ENCODE measurements around the gene ZNF487. TPM values are rescaled to one million over a fixed set of nuclear protein-coding genes. Genes with fewer than 3 reads are reported as not detected.
"Not testable (repeated sequence)": the region's sequence is repeated elsewhere in the genome, so short reads cannot be mapped to it uniquely, and the experiment has no call there.

ZNF487 gene
- total RNA-seq = 1.2 and 1.5 TPM in 2 replicates

DNA sequence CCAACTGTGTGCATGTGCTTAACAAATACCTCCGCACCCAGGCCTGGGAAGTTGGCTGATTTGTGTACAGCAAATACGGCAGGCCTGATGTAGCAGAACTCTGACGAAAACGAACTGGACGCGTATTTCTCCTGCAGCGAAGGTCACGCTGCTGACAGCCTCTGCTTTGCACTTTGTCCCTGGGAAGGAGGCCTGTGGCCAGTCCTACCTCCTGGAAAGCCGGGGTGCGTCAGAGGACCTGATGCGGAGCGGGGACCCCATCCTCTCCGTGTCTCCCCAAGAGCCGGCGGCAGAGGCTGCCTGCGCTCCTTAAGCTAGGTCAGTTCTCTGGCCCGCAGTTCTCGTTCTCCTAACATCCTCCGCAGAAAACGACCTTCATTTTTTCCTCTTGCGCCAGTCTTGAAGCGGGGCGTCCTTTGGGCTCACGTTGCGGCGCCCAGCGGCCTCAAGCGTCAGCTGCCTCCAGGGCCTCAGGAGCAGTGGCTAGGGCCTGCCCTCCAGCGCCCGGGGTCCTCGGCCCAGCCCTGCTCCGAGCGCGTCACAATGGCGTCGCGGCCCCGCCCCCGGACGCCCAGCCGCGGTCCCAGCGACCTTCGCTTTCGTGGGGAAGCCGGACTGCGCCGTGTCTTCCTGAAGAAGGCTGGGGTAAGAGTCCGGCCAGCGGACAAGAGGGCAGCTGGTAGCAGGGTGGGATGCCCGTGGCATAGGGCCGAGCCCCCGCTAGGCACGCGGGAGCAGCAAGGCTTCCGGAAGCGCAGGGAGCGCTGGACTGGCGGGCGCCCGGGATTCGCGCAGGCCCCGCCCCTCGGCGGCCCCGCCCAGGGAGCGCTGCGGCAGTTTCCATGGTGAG, at the start of gene ZNF487:
Gene ZNF487 (plus strand): TSS at position 821 of the 850 bp plus-strand sequence. CDS start 38,703 bp downstream, outside the sequence.
- DNase-seq (ENCODE audit: low read depth in 2 of 2) = peak; percentile 89 to 92

DNA sequence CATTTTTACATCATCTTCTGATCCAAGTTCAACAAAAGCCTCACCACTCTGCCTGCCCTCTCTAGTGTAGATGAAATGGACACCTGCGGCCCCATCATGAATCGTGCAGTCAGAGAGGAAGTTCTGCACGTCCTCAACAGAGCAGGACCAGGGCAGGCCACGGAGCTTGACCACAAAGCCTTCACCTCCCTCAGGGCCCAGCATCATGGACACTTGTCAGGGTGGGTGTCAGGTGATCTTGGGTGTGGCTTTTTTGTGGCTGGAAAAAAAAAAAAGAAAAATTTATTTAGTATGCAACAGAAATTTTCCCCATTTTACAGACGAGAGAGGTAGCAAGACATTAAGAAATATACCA, 49.3 kb upstream of the ZNF487 start:
- no peak for DNase-seq (ENCODE audit: low read depth in 2 of 2)

DNA sequence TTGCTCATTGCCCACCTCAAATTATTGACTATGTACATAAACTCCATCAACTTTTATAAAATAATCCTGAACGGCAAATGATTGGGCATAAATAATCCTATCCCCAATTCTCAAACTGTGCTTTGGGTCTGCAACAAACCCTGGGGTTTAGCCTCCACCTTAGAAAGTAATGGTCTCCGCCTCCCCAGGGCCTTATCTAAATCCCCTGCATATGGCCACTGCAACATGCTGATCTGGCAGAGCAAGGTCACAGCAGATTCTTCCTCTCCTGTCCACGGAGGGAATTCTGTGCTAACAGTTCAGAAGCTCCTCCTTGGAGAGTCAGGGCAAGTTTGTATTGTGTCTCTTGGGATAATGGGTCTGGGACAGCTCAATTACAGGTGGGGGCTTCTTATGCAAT, 47.0 kb upstream of the ZNF487 start:
- no peak for DNase-seq (ENCODE audit: low read depth in 2 of 2)

DNA sequence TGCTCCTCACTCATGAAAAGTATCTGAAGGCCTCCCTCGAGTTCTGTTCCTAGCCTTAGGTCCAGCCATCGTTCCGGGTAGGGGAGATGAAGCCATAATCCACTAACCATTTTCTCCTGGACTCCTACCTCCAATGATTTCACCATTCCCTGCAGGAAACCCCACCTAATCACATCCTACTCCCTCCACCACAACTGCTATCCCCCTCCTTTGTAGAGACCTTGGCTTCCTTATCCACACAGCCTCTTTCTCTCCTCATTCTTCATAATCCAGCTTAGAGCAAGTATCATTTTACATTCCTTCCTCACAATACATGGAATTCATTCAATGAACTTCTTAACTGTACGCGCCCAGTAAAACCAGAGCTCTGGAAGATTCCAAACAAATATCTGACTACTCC, 46.6 kb upstream of the ZNF487 start:
- no peak for DNase-seq (ENCODE audit: low read depth in 2 of 2)

DNA sequence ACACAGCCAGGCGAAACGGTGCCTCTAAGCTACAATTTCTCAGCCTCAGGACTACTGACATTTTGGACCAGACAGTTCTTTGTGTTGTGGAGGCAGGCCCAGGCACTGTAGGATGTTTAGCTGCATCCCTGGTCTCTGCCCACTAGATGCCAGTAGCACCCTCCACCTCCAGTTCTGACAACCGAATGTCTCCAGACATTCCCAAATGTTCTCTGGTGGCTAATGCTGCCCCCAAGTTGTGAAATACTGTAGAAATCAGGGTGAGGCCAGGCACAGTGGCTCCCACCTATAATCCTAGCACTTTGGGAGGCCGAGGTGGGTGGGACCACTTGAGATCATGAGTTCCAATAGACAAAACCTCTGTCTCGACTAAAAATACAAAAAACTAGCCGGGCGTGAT, 46.2 kb upstream of the ZNF487 start:
- DNase-seq (ENCODE audit: low read depth in 2 of 2) = peak; percentile 59 to 61

DNA sequence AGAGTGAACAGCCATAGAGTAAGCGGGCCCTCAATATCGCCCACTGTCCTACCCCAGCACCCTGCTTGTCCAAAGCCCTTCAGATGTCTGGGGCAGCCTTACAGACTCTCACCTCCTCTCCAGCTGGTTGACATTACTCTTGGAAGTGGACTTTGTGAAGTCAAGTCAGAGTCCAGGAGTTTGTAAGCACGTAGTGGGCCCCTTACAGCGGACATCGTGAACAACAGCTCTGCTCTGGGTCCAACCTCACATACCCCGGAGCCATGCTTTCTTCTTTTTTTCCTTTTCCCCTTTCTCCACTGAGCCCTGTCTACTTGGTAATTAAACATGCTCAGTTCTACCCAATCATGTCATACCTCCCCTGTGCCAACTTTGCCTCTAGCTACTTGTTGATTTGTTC, 45.4 kb upstream of the ZNF487 start:
- DNase-seq (ENCODE audit: low read depth in 2 of 2) = no peak

DNA sequence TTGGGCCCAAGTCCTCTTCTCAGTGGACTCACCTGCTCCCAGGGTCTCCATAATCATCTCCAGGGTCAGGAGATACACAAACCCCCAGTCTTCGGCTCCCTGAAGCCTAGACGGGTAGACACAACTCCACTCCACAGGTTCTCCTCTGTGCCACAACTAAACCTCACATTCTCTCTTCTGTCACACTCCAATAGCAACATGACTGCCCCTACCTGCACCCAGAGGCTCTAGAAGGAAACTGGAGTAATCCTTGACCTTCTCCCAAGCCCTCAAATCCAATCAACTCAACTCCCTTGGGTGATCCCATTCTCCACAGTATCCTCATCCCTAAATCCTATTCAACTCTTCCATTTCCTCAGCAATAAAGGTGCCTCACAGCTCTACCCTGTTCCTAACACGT, 44.2 kb upstream of the ZNF487 start:
- DNase-seq (ENCODE audit: low read depth in 2 of 2) = no peak

DNA sequence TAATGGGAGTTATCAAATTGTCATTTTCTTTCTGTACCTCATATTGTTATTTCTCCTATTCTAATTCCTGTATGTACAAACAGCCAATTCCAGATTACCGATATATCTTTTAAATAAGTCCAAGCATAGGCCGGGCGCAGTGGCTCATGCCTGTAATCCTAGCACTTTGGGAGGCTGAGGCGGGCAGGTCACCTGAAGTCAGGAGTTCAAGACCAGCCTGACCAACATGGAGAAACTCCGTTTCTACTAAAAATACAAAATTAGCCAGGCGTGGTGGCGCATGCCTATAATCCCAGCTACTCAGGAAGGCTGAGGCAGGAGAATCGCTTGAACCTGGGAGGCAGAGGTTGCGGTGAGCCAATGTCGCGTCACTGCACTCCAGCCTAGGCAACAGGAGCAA, 43.7 kb upstream of the ZNF487 start:
- DNase-seq (ENCODE audit: low read depth in 2 of 2) = not testable (repeated sequence)

DNA sequence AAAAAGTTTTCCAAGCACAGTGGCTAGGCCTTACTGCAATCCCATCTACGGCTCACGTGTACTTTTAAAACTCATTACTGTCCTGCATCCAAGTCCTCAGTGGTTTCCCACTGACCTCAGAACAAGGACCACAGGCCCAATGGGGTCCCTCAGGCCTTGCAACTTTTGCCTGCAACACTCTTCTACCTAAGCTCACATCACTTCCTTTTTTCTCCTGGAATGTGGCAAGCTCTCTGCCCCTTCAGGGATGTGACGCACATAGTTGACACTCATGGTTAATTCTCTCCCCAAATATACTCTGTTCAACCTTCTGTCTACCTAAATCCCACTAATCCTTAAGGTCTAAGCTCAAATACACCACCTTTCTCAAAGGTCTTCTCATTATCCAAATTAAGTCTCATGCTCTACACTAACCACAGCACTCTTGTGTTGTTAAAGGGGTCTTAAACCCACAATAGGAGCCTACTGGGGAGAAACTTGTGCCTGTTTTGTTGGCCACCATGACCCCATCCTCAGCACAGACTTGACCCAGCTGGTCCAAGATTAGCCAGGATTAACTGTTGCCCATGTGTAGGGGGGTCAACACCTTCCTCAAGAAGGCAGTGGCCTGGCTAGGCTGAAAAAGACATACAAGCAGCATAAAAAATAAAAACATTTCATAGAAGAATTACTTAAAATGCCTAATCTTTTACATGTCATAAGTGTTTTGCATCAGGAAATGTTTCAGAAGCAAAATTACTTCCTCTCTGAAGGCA, 43.1 kb upstream of the ZNF487 start:
- DNase-seq (ENCODE audit: low read depth in 2 of 2) = no peak

DNA sequence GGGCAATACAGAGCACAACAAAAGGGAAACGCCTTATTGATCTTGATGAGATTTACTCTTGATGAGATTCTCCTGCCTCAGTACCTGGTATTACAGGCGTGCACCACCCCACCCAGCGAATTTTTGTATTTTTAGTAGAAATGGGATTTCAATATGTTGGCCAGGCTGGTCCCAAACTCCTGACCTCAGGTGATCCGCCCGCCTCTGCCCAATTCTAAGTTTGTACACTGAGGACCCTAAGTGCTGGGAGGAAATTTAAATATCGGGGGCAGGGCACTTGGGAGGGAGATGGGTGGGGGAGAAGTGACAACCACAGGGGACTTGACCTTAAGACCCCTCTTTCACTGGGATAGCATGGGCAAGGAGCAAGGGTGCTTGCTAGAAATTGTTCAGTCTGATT, 42.0 kb upstream of the ZNF487 start:
- no peak for DNase-seq (ENCODE audit: low read depth in 2 of 2)

DNA sequence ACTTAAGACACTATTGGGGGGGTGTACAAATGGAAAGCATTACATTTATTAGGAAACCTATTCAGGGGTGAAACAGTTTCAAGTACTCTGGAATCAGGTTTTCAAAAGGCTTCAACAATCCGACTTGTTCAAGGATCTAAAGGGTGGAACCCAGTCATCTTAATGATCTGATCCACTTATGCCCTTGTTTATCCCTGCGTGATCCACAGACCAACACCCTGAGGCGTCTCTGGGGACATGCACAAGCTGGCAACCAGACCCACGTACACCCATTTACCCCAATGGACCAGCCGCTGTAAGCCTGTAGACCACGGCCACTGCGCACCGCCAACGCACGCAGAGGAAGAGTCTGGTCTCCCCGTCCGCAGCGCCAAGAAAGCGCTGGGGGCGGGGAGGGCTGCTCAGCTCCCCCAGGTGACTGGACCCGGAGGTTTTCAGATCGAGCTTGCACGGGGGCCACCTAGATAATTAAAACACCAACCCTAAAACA, 41.3 kb upstream of the ZNF487 start:
- peak; percentile 42 to 49 for DNase-seq (ENCODE audit: low read depth in 2 of 2)

DNA sequence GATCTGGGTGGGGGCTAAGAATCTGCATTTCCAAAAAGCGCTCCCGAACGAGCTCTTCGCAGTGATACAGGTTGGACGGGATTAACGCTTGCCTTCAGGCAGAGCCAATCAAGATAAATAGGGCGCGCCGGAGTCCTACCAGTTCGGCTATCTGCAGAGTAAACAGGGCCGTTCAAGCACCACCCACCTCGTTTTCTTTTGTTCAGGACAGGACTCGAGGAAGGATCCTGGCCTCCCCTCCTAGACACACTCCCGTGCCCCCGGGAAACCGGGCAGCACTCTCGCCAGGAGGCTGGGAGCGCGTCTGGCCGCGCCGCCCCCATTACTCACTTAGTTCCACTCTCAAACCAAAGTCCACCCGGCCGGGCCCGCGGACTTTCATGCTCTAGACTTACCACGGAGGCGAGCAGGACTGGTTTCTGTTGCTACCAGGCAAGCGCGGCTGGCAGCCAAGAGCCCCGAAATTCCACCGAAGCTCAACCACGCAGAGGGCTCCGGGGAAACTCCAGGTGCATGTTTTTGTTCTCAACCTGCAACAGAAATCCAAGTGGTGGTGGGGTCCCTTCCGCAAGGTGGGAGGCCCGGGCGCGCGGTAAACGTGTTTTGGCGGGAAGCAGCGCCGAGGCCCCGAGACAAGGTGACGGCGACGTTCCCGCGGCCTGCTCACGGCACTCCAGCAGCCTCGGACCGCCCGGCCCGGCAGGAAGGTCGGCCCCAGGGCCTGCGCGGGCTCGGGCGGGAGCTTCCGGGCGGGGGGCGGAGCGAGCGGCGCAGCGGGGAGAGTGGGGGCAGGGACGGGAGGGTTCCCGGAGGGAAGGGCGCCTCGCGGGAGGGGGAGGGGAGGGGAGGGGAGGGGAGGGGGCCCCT, 40.6 kb upstream of the ZNF487 start:
- DNase-seq (ENCODE audit: low read depth in 2 of 2) = peak; percentile 76 to 84

DNA sequence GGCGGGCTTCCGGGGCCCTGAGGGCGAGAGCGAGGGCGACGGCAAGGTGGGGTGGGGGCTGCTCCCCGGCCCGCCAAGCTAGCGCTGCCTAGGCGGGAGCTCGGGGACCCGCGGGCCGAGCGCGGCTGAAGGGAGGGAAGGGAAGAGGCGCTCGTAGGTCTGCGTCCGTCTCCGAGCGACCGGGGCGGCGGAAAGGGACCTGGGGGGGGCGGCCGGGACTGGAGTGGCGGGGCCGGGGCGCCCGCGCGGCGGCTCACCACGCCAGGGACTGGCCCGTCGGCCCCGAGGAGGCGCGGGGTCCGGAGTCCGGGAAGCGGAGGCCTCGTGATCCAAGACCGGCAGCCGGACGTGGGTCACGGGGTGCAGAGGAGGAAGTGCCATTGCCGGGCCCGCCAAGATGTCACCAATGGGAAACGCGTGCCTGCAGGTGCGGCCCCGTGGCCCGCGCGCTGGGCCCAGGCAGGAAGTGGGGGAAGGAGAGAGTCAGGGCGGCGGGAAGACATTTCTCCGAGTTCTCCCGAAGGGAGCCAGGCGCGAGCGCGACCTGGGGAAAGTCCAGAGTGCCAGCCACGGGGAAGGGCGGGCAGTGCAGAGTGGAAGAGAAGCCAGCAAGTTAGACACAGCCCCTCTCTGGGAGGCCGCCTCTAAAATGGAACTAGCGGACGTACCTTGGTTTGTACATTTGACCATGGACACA, 39.8 kb upstream of the ZNF487 start:
- peak; percentile 86 to 89 for DNase-seq (ENCODE audit: low read depth in 2 of 2)

DNA sequence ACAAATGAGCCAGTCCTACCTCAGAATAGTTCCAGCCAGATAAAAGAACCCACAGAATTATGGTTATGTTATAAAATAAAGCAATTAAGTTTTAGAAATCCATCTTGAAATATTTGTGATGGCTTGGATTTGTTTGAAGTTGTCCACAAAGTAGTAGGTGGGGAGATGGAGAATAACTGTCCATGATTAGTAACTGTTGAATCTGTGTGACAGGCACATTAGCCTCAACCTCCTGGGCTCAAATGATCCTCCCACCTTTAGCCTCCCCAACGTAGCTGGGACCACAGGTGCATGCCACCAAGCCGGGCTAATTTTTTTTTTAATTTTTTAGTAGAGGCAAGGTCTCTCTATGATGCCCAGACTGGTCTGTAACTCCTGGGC, 38.0 kb upstream of the ZNF487 start:
- no peak for DNase-seq (ENCODE audit: low read depth in 2 of 2)

DNA sequence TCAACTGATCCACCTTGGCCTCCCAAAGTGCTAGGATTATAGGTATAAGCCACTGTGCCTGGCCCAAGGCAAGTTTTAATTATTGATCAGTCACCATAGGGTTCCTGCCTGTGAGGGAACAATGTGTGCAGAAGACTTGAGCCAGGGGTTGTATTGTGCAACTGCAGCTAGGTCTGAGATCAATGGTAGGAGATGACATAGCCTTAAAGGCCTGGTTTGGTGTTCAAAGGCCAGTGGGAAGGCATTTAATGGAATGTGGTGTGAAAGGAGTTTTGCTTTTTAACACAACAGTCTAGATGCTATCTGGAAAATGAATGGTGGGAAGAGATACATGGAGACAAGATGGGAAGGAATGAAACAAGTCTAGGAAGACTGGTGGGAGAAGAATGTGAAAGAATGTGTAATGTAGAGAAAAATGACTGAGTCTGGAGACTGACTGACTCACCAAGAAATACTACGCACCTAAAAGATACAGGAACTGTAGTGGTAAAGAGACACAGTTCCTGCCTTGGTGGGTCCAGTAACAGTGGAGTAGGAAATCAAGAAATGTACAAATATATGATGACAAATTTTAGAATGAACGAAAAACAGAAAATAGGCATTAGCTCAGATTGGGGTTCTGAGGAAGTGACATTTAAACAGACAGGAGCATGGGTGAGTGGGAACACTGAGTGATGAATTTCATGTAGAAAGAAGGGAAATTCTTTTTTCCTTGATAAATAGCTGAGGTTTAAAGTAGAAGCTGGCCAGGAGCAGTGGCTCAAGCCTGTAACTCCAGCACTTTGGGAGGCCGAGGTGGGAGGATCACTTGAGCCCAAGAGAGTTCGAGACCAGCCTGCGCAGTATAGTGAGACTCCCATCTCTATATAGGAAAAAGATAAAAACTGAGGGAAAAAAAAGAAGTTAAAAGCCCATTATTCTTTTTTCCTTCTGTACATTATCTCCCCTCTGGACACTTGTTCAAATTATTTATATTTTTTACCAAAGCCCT, 37.3 kb upstream of the ZNF487 start:
- peak in 1 of 2 donors; percentile 37 for DNase-seq (ENCODE audit: low read depth in 2 of 2)

DNA sequence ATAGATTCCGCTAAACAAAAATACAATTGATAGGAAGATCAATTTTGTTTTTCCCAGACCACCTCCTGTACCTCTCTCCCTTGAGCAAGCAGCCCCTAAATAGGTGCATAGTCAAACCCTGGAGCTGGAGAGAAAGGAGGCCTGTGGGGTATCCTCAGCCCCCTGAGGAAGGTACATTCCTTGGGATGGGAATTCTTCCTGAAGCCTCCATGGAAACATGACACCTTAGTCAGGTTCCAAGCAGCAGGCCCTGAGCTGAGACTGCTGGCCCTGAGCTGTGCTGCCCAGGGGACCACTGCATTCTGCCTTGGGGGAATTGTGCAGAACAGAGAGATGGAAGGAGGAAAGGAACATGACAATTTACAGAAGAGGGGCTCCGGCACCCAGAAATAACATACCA, 35.3 kb upstream of the ZNF487 start:
- no peak for DNase-seq (ENCODE audit: low read depth in 2 of 2)

DNA sequence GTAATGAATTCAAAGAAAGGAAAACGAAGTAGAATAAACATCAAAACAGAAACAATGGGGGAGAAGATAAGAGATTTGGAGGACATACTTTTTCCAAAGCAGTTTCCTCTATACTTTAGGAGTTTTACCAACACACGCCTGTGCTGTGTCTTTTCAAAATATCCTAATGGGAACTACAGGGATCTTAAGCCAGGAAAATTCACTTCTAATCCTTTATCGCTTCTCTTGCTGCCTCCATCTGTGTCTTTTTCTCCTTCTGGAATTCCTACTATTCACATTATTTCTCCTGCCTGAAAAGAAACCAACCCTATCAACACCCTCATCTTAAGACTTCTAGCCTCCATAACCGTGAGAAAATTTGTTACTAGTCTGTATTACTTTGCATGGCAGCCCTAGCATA, 34.7 kb upstream of the ZNF487 start:
- DNase-seq (ENCODE audit: low read depth in 2 of 2) = no peak

DNA sequence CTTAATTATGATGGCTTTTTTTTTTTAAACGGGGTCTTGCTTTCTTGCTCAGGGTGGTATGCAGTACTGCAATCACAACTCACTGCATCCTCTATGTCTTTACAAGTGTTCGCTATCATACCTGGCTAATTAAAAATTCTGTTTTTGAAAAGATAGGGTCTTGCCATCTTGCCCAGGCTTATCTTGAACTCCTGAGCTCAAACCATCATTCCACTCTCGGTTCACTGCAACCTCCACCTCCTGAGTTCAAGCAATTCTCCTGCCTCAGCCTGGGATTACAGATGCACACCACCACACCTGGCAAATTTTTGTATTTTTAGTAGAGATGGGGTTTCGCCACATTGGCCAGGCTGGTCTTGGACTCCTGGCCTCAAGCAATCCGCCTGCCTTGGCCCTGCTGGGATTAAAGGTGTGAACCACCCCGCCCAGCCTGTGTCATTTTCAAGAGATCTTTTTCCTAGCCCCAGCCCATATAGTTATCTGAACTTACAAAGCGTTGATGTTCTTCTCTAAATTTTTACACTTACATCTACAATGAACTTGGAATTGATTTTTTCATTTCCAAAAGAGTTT, 33.9 kb upstream of the ZNF487 start:
- no peak for DNase-seq (ENCODE audit: low read depth in 2 of 2)

DNA sequence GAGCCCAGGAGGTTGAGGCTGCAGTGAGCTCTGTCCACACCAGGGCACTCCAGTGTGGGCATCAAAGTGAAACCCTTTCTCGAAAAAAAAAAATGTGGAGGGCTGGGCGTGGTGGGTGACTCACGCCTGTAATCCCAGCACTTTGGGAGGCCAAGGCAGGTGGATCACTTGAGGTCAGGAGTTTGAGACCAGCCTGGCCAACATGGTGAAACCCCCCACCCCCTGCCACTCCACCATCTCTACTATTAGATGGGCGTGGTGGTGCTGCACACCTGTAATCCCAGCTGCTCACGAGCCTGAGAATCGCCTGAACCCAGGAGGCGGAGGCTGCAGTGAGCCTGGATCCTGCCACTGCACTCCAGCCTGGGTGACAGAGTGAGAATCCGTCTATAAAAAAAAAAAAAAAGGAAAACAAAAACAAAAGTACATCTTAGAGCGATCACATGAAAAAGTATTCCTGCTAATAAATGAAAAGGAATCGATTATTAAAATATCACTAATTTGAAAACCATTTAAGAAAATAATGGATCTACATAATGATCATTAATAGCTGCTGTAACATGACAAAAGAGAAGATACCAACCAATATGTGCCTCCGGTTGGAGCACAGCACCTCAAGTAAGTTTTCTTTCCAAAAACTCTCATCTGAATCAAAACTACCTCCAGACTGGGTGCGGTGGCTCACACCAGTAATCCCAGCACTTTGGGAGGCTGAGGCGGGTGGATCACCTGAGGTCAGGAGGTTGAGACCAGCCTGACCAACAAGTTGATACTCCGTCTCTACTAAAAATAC, 32.8 kb upstream of the ZNF487 start:
- no peak for DNase-seq (ENCODE audit: low read depth in 2 of 2)

Measured in lung microvascular endothelial cell (primary cell).